GM18519 (cell line): ENCODE data around the gene THRB.

ENCODE experiments used
- ATAC-seq: cut with Tn5 transposase; IDR thresholded peaks from one replicate; pipeline ENCODE4 v1.9.1; 2021; ENCODE audit warnings: mild to moderate bottlenecking, moderate library complexity; ENCODE audit not compliant: unreplicated experiment, low FRiP score

THRB gene

GRCh38 chr3:24318677-24319287 lies 175.9 kb downstream of the THRB start:
- ATAC-seq, result no peak

GRCh38 chr3:24316887-24317383 lies 177.7 kb downstream of the THRB start:
- ATAC-seq, result no peak

DNA sequence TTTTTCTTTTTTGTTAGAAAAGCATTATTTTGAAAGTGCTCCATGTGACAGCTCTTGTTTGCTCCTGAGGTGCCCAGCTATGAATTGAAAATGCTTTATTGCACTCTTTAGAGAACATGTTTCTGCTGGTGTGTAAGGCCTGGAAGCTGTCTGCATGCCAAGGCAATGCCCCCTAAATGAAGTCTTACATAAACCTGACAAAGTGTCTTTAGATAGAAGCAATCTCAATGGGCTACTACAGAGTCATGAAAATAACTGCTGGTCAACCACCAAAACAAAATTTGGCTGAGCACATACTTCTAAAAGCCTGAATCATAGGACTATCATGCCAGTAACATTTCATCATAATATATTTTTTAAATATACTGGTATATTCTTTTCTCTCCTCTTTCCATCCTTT lies 178.7 kb downstream of the THRB start:
- no peak for ATAC-seq

- no peak for ATAC-seq
Measured at GRCh38 chr3:24315356-24315755, 179.3 kb downstream of the THRB start.

DNA sequence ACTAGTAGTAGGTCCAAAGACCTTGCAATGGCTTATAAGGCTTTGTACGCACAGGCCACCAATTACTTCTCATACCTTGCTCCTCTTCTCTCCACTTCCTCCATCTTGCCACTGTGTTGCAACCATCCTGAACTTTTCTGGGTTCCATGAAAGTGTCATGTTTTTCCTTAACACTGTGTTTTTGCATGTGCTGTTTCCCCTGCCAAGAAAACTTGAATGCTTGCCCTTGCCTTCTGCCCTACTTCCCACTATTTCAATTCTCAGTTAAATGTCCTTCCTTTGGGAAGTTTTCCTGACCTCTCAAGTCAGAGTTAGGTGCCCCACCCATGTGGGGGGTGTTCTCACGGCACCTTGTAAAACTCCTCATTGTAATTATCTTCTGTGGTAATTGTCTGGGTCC lies 182.8 kb downstream of the THRB start:
- no peak for ATAC-seq

GRCh38 chr3:24310887-24311286 lies 183.8 kb downstream of the THRB start:
- ATAC-seq, result no peak

GRCh38 chr3:24306518-24306917 lies 188.1 kb downstream of the THRB start:
- no peak for ATAC-seq

- no peak for ATAC-seq
Measured at GRCh38 chr3:24305795-24306467, 188.7 kb downstream of the THRB start.

- no peak for ATAC-seq
Measured at GRCh38 chr3:24303057-24303754, 191.4 kb downstream of the THRB start.

GRCh38 chr3:24302396-24302795 lies 192.3 kb downstream of the THRB start:
- ATAC-seq, result no peak

DNA sequence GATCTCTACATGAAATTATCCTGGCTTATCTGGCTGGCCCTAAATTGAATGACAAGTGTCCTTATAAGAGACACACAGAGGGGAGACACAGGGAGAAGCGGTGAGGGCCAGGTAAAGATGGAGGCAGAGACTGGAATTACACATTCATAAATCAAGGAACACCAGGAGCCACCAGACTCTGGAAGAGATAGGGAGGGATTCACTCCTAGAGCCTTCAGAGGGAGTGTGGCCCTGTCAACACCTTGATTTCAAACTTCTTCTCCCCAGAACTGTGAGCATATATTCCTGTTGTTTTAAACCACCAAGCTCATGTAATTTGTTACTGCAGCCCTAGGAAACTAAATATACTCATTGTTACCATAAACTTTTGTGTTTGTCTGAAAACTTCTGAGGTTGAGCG lies 193.7 kb downstream of the THRB start:
- ATAC-seq, result no peak

DNA sequence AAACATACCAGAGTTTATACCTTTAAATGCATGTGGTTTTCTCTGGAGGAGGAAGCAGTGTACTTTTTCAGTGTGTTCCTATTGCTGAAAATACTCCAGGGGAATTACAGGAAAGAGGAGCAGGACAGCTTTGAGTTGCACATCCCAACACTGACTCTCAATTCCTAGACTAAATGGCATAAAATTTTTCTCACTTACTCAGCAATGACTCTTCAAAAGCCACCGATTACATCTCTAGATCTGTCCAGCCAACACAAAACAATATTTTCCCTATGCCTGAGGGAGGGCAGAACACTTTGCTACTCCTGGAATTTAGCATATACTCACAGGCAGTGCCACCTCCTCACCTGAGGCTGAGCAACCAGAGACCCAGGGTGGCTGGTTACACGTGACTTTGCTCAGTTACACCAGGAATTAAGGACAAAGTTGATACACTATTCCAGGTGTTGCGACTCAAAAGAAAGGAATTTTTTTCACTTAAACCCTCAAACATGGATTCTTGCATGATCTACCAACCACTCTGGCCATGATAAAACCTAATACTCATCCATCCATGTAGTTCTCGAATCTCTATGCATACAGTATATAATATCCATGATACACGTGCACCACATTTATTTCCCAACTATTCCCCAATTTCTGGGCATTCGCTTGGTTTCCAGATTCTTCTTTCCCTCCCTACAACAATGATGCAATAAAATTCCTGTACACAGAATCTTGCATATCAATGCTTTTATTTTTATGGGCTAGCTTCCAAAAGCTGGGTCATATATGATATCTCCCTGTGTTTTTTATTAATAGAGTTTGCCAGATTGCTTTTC lies 194.6 kb downstream of the THRB start:
- ATAC-seq, result no peak

GRCh38 chr3:24299246-24299805 lies 195.3 kb downstream of the THRB start:
- no peak for ATAC-seq

GRCh38 chr3:24296441-24297205 lies 198.0 kb downstream of the THRB start:
- no peak for ATAC-seq

DNA sequence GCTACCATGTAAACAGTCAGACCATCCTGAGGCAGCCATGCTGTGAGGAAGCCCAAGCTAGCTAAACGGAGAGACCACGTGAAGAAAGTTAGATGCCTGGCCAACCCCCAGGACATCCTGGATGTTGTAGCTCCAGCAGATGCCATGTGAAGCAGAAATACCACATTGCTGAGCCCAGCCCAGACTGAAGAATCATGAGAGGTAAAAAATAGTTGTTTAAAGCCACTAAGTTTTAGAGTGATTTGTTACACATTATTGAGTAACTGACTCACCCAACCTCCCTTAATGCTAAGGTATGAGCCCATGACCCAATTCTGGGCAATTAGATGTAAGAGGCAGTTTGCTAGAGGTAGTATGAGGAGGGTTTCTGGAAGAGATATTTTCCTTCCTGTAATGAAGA lies 200.5 kb downstream of the THRB start:
- ATAC-seq, result no peak

- no peak for ATAC-seq
Measured at GRCh38 chr3:24291646-24292045, 203.0 kb downstream of the THRB start.

DNA sequence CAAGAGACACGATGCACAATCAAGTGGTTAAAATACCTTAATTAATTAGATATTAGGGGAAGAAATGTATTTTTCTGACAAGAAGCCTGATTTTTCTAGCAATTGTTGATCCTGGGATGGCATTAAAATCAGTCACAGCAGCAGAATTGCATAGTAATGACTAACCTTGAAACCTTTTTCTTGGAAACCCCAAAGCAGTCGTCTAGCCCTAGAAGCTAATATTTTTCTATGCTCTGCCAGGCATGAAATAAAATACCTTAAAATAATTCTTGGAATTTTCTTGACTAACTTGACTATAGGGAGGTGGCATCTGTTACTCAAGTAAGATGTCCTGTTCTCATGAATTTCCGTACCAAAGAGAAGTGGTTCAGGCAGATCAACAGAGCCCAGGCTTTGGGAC lies 204.1 kb downstream of the THRB start:
- ATAC-seq, result no peak

GRCh38 chr3:24288496-24289236 lies 206.0 kb downstream of the THRB start:
- ATAC-seq, result no peak

- ATAC-seq, result no peak
Measured at GRCh38 chr3:24287755-24288450, 206.7 kb downstream of the THRB start.
